Measurements from ENCODE around the gene CCDC126. TPM values are rescaled to one million over a fixed set of nuclear protein-coding genes. Genes with fewer than 3 reads are reported as not detected.

Gene CCDC126
- total and polyA plus RNA-seq, 12 donors: 1.7 to 48.0 (median 10.9) TPM

GRCh38 chr7:23615331-23615730 lies 18.1 kb downstream of the CCDC126 start:
- DNase-seq: peak in 5 of 7 donors; percentile 22 to 58 (median 29)
- H3K36me3 ChIP-seq (replicated peaks in 1 of 2): peaks cover 0 to 5% of the 10 kb centered on the region in 2 donors
- no peak for TF ChIP-seq POLR2A (IDR thresholded peaks at IDR 0.05)
- TF ChIP-seq CTCF (IDR thresholded peaks at IDR 0.05): no peak

GRCh38 chr7:23616593-23616992 lies 19.4 kb downstream of the CCDC126 start:
- H3K36me3 ChIP-seq (replicated peaks in 1 of 2): peaks cover 0 to under 1% of the 10 kb centered on the region in 2 donors
- intact Hi-C loops (cut with DNase I): no loop called here
- no peaks in the 10 kb centered on the region for H3K27me3 ChIP-seq
- no peaks in the 10 kb centered on the region for H3K4me1 ChIP-seq (replicated peaks in 1 of 2)
- TF ChIP-seq CTCF (IDR thresholded peaks at IDR 0.05) (no peak), POLR2A (IDR thresholded peaks at IDR 0.05) (no peak)
- no peaks in the 10 kb centered on the region for H3K9me3 ChIP-seq (replicated peaks in 1 of 3)
- no peak overlapping the region for H3K27ac ChIP-seq
- H3K4me3 ChIP-seq: no peak overlapping the region
- no peak for DNase-seq
- 93 to 100% (median 97%) methylated on average over 2 of the region's 2 CpGs for WGBS, 4 donors

More at GRCh38 chr7:23615331-23615730, 18.1 kb downstream of the CCDC126 start:
- no peak overlapping the region for H3K4me3 ChIP-seq
- no peak overlapping the region for H3K27ac ChIP-seq
- H3K27me3 ChIP-seq: no peaks in the 10 kb centered on the region
- no peaks in the 10 kb centered on the region for H3K4me1 ChIP-seq (replicated peaks in 1 of 2)
- H3K9me3 ChIP-seq (replicated peaks in 1 of 3): no peaks in the 10 kb centered on the region
- intact Hi-C loops (cut with DNase I): no loop called here

GRCh38 chr7:23617482-23617881 lies 20.3 kb downstream of the CCDC126 start:
- Histone ChIP-seq H3K36me3 (replicated peaks in 1 of 2) (no peaks in the 10 kb centered on the region), H3K27me3 (no peaks in the 10 kb centered on the region), H3K9me3 (replicated peaks in 1 of 3) (no peaks in the 10 kb centered on the region), H3K4me3 (no peak overlapping the region), H3K4me1 (replicated peaks in 1 of 2) (no peaks in the 10 kb centered on the region), H3K27ac (no peak overlapping the region)
- no peak for TF ChIP-seq CTCF (IDR thresholded peaks at IDR 0.05)
- no peak for TF ChIP-seq POLR2A (IDR thresholded peaks at IDR 0.05)
- 93 to 100% (median 98%) methylated on average over 1 of the region's 1 CpG for WGBS, 4 donors
- intact Hi-C loops (cut with DNase I): no loop called here
- no peak for DNase-seq

- no peak for DNase-seq
- TF ChIP-seq CTCF (IDR thresholded peaks at IDR 0.05): no peak
- Histone ChIP-seq H3K9me3 (replicated peaks in 1 of 3) (no peaks in the 10 kb centered on the region), H3K27ac (no peak overlapping the region), H3K36me3 (replicated peaks in 1 of 2) (no peaks in the 10 kb centered on the region), H3K4me3 (no peak overlapping the region), H3K4me1 (replicated peaks in 1 of 2) (no peaks in the 10 kb centered on the region), H3K27me3 (no peaks in the 10 kb centered on the region)
- intact Hi-C loops (cut with DNase I): no loop called here
- 87 to 91% (median 88%) methylated on average over 3 of the region's 3 CpGs for whole genome bisulfite sequencing, 4 donors
Observed at GRCh38 chr7:23618241-23618640, 21.1 kb downstream of the CCDC126 start.
